Stimulated activated CD8-positive, alpha-beta memory T cell treated with anti-CD3 and anti-CD28 coated beads, Interleukin-15, amount 100 ng/mL, for 24 hours (primary cell): Measurements from ENCODE around the gene DOCK10.
"Not testable (repeated sequence)": the region's sequence is repeated elsewhere in the genome, so short reads cannot be mapped to it uniquely, and the experiment has no call there.

Experiments
- DNase-seq: peaks from one replicate; pipeline ENCODE4 v3.0.0-alpha.2; 2020; ENCODE audit warnings: low read depth

The DOCK10 gene

DNA sequence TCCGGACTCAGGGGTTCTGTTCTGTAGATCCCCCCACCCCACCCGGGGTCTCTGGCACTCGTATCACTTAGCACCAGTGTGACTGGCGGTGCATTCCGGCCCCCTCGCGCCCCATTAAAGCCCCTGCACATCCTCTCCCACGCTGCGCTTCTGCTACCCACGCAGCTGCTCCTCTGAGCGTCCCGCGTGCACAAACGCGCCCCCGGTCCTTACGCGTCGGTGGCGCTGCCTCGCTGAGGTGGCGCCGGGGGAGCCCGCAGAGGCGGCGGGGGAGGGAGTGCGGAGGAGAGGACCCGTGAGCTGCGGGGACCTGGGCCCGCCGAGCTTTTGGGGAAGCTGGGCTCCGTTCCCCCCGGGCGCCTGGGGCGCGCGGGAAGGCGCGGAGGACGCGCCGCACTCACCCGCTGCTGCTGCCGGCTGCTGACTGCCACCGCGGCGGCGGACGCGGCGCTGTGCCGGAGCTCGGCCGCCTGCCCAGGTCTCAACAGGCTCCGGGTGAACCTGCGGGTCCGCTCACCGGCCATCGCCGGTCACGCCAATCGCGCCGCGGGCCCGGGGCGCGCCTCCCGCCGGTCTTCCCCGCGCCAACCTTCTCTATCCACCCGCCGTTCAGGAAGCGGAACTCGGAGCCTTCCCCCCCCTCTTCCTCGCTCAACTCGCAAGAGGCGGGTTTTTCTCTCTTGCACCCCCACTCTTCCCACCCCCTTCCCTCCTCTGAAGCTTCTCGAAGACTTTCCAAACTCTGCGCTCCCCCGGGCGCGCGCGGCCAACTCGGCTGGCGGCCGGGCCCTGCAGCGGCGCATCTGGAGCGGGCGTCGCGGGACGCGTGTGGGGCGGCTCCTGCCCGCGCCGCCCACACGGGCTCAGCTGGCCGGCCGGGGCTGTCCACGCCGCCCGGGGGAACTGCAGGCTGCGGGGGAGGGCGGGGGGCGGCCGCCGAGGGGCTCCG, at the start of gene DOCK10:
Gene DOCK10, minus strand, starts transcription at position 618 of the 949 bp plus-strand sequence. Its CDS starts 94 bp downstream, at position 524.
- peak; percentile 26 for DNase-seq

- no peak for DNase-seq
Observed at GRCh38 chr2:225091336-225091735, 49.1 kb upstream of the DOCK10 start.

GRCh38 chr2:225090746-225091145, 48.5 kb upstream of the DOCK10 start:
- DNase-seq, result no peak

- no peak for DNase-seq
Observed at GRCh38 chr2:225086915-225087314, 44.6 kb upstream of the DOCK10 start.

- DNase-seq, result no peak
Observed at GRCh38 chr2:225086439-225086838, 44.2 kb upstream of the DOCK10 start.

- DNase-seq, result no peak
Observed at GRCh38 chr2:225083276-225083675, 41.0 kb upstream of the DOCK10 start.

DNA sequence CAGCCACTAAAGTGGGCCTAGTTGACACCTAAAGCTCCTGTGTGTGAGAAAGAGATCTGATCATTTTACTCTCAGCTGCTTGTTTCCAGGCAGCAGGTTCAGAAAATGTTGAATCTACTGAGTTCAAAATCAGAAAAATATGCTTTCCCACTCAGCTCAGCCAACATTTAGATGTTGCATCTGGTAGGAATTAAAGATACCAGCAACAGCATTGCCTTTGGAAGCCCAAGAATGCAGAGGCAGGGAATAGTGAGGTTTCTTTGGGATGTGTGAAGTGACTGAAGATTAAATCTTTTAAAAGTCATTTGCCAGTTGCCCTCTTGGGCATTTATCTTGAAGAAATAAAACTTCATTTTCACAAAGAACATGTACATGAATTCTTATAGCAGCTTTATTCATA, 33.9 kb upstream of the DOCK10 start:
- DNase-seq, result no peak

GRCh38 chr2:225074919-225075681, 32.8 kb upstream of the DOCK10 start:
- DNase-seq, result no peak

GRCh38 chr2:225074366-225074765, 32.1 kb upstream of the DOCK10 start:
- DNase-seq, result no peak

GRCh38 chr2:225073198-225073597, 30.9 kb upstream of the DOCK10 start:
- no peak for DNase-seq

- DNase-seq, result no peak
Observed at GRCh38 chr2:225072444-225072843, 30.2 kb upstream of the DOCK10 start.

- no peak for DNase-seq
Observed at GRCh38 chr2:225070811-225071210, 28.5 kb upstream of the DOCK10 start.

- no peak for DNase-seq
Observed at GRCh38 chr2:225069966-225070365, 27.7 kb upstream of the DOCK10 start.

GRCh38 chr2:225069477-225069876, 27.2 kb upstream of the DOCK10 start:
- no peak for DNase-seq

GRCh38 chr2:225065882-225066281, 23.6 kb upstream of the DOCK10 start:
- no peak for DNase-seq

- DNase-seq, result no peak
Observed at GRCh38 chr2:225064928-225065327, 22.7 kb upstream of the DOCK10 start.

DNA sequence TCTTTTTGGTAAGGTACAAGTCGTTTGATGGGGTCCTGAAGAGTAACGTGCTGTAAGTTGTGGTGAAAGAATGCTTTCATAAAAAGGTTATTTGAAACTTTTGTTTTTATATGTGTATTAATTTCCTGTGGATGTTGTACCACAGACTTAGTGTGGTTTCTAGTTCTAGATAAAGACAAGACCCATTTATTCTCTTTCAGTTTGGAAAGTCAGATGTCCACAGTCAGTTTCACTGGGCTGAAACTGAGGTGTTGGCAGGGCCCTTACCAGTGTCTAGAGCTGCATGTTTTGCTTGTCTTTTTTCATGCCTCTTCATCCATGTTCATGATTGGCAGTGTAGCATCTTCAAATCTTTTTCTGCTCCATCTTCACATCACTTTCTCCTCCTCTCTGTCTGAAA, 22.1 kb upstream of the DOCK10 start:
- DNase-seq, result no peak

DNA sequence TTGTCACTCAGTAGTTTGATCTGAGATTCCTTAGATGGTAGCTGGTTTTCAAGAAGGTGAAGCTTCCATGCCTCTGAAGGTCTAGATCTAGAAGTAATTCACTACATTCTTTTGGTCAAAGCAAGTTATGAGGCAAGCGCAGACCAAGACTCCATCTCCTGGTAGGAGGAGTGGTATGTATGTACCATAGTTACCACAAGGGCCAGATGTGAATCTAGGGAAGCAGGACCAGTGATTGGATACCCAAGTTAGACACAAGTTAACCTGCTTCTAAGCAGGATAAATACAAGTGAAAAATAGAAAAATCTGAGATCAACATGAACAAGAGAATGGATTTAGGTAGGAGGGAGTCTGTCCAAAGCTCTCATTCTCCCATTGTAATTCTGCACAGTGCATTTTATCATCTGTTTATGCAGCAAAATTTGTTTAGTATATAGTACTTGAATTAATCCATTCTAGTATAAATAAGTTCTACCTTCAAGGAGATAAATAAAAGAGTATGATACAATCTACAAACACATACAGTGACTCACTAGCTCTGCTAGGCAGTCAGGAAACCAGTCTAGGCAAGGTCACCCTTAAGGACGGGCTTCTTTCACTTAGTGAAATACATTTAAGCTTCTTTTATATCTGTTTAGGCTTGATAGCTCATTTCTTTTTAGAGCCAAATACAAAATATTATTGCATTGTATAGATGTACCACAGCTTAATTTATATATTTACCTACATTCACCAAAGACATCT, 14.2 kb upstream of the DOCK10 start:
- DNase-seq, result no peak

DNA sequence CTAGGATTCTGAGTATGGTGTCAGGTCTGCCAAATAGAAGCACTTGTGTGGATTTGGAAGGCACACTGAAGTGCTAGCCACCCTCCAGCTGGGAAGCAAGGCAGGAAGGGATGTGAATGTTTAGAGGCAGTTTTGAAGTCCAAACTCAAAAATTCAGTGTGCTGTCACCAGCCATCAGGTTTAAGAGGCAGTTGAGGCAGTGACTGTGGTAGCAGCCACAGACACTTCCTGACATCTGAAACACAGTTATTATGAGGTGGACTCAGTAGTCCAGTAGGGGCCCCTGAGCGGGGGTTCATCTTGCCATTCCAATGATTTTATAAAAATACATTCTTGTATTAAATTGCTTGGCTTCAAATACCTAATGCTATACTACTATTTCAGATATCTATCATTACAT, 13.4 kb upstream of the DOCK10 start:
- no peak for DNase-seq

GRCh38 chr2:225052703-225053102, 10.4 kb upstream of the DOCK10 start:
- DNase-seq, result no peak

GRCh38 chr2:225047502-225047901, 5.2 kb upstream of the DOCK10 start:
- DNase-seq, result not testable (repeated sequence)

DNA sequence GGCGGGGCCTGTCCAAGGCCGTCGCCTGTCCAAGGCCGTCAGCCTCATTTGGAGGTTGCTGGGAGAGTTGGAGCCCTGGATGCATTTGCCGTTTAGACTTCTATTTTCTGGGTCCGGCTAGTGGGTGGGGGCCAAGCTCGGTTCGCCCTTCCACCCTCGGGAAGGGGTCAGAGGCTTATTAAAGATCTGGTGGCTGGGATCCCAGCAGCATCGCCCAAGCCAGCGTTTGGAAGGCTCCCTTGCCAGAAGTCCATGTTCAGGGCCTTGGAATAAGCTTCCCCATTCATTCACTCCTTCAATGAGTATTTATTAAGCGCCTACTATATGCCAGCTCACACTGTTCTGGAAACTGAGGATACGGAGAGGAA, 516 bp upstream of the DOCK10 start:
- DNase-seq, result no peak
